ENCODE data around the gene BMF.

GRCh38 chr15:40103864-40104271, 4.8 kb downstream of the BMF start:
- TF ChIP-seq CTCF (IDR thresholded peaks at IDR 0.05) (no peak), POLR2A (IDR thresholded peaks at IDR 0.05) (no peak)

Data from breast epithelium (tissue), 3 donors.